HepG2 (cell line): ENCODE results near the gene XAB2. TPM values are rescaled to one million over a fixed set of nuclear protein-coding genes. Genes with fewer than 3 reads are reported as not detected.
A peak's percentile ranks its signal among the peaks of the same experiment; 100 is the strongest.

Source experiments
- ATAC-seq: fragments of 200-7000 bp; cut with Tn5 transposase; 3 replicates; pipeline ENCODE4 v1.9.1; 2020; ENCODE audit warnings: mild to moderate bottlenecking, moderate library complexity
- BruUV-seq: library from RNA; stranded (reverse); fragments of 400-500 nt; replicated peaks from 2 replicates; lab custom pipeline; 2021; lab: Mats Ljungman, UMichigan
- CTCF ChIA-PET: fragments of 300-600 bp; formaldehyde crosslinking; extraction: SDS; loops from one replicate; lab custom pipeline; 2021; ENCODE audit warnings: low total read pairs, inconsistent platforms, low intra/inter-chr PET ratio; lab: Yijun Ruan, JAX
- POLR2A ChIA-PET: fragments of 350-600 bp; sonication (Branson Sonifier 250); formaldehyde crosslinking; loops from one replicate; lab custom pipeline; 2020; ENCODE audit warnings: antibody characterized with exemption, inconsistent platforms; lab: Yijun Ruan, JAX
- DNase-seq: peaks from one replicate; pipeline ENCODE4 v3.0.0-alpha.2; 2015; ENCODE audit warnings: low spot score
- FAIRE-seq: peaks from 3 replicates; lab custom pipeline; 2011; peaks lifted over from hg19 to GRCh38; lab: Jason Lieb, UNC
- H2AFZ ChIP-seq: one replicate; pipeline ENCODE4 v1.6.1; 2011; ENCODE audit warnings: low read length, inconsistent platforms
- H3K27ac ChIP-seq: fragments of 300-600 bp; 3 replicates; pipeline ENCODE4 v1.8.0; 2011; ENCODE audit warnings: mixed run types, mild to moderate bottlenecking, mixed read lengths, low read length, inconsistent platforms; ENCODE audit not compliant: insufficient read depth; ENCODE audit errors: extremely low read length
- H3K27me3 ChIP-seq, 2 experiments: fragments of 200-600 bp in 1 of 2; 2 replicates in 1 of 2; 3 replicates in 1 of 2; pipeline versions ENCODE4 v1.6.0 to v1.8.0; 2011; ENCODE audit warnings: low read length in 2 of 2, mild to moderate bottlenecking in 2 of 2, moderate library complexity in 2 of 2, inconsistent platforms in 1 of 2; ENCODE audit not compliant: insufficient read depth in 2 of 2, control insufficient read depth in 1 of 2
- H3K36me3 ChIP-seq, 2 experiments: fragments of 200-600 bp in 1 of 2; replicated peaks in 1 of 2; 2 replicates in 1 of 2; 3 replicates in 1 of 2; pipeline versions ENCODE4 v1.5.1 to v1.8.0; 2011; ENCODE audit warnings: low read length in 2 of 2, inconsistent platforms in 1 of 2; ENCODE audit not compliant: insufficient read depth in 2 of 2, control insufficient read depth in 1 of 2
- H3K4me1 ChIP-seq: 2 replicates; pipeline ENCODE4 v1.5.1; 2012; ENCODE audit warnings: low read length, inconsistent platforms; ENCODE audit not compliant: insufficient read depth
- H3K4me2 ChIP-seq: 2 replicates; pipeline ENCODE4 v1.6.0; 2011; ENCODE audit warnings: low read depth, low read length, inconsistent platforms
- H3K4me3 ChIP-seq, 3 experiments: fragments of 200-600 bp in 1 of 3; sonication (generic), shearing (Covaris generic) in 1 of 3; replicated peaks in 1 of 3; 2 replicates each; pipeline ENCODE4 v1.5.1; 2011 to 2016; ENCODE audit warnings: low read length in 3 of 3, inconsistent platforms in 2 of 3, low read depth in 2 of 3, mild to moderate bottlenecking in 2 of 3, control low read depth in 1 of 3, mixed read lengths in 1 of 3; ENCODE audit not compliant: insufficient read depth in 1 of 3
- H3K79me2 ChIP-seq: one replicate; pipeline ENCODE4 v1.6.1; 2011; ENCODE audit warnings: low read length, inconsistent platforms; ENCODE audit not compliant: insufficient read depth
- H3K9ac ChIP-seq: 2 replicates; pipeline ENCODE4 v1.6.0; 2011; ENCODE audit warnings: mild to moderate bottlenecking, low read depth, low read length, inconsistent platforms; ENCODE audit not compliant: insufficient read depth
- H3K9me3 ChIP-seq: 2 replicates; pipeline ENCODE4 v1.5.1; 2012; ENCODE audit warnings: mild to moderate bottlenecking, low read length
- H4K20me1 ChIP-seq: 2 replicates; pipeline ENCODE4 v1.6.0; 2011; ENCODE audit warnings: inconsistent platforms, mild to moderate bottlenecking, low read length, moderate library complexity; ENCODE audit not compliant: insufficient read depth
- AGO2 ChIP-seq: fragments of 200-400 bp; formaldehyde crosslinking; optimal IDR thresholded peaks from 2 replicates; pipeline ENCODE3; 2017; ENCODE audit warnings: mild to moderate bottlenecking, low read depth, low read length, moderate library complexity
- CENPBD1 ChIP-seq: sonication (generic); formaldehyde crosslinking; IDR thresholded peaks from 2 replicates; pipeline ENCODE4 v1.8.0; 2022; ENCODE audit warnings: missing genetic modification reagents, low read depth, mild to moderate bottlenecking, borderline replicate concordance
- POLR2A ChIP-seq, 2 experiments: IDR thresholded peaks; 2 replicates each; pipeline ENCODE4 v1.6.1; 2011; ENCODE audit warnings: low read depth in 2 of 2, low read length in 2 of 2, mild to moderate bottlenecking in 1 of 2, moderate library complexity in 1 of 2; ENCODE audit not compliant: insufficient read depth in 1 of 2
- RARA ChIP-seq: IDR thresholded peaks from 2 replicates; pipeline ENCODE4 v1.6.1; 2016; ENCODE audit warnings: missing genetic modification reagents, missing compliant biosample characterization
- RBFOX2 ChIP-seq: fragments of 200-400 bp; formaldehyde crosslinking; IDR thresholded peaks from 2 replicates; pipeline ENCODE4 v1.6.1; 2017; ENCODE audit warnings: low read depth, mild to moderate bottlenecking, low read length
- SMAD9 ChIP-seq: sonication (generic); formaldehyde crosslinking; IDR thresholded peaks from 2 replicates; pipeline ENCODE4 v1.5.1; 2020; ENCODE audit warnings: mild to moderate bottlenecking, missing genetic modification reagents
- ZNF556 ChIP-seq: sonication (generic); formaldehyde crosslinking; IDR thresholded peaks from 2 replicates; pipeline ENCODE4 v1.4.0; 2020; ENCODE audit warnings: mild to moderate bottlenecking, missing genetic modification reagents, borderline replicate concordance
- WGBS: methylation state at CpG from one replicate; pipeline ENCODE4 v1.1.6; 2017; ENCODE audit warnings: low lambda C conversion rate; 5-methylcytosine and 5-hydroxymethylcytosine counted together
- in situ Hi-C: cut with HindIII; loops from 2 replicates; pipeline ENCODE4 v1.10.0; 2017; ENCODE audit warnings: low pct_unique_long_range_greater_than_20kb; ENCODE audit not compliant: extremely low pct_ligation_motif_present
- intact Hi-C: fragments of 100-400 bp; cut with micrococcal nuclease; formaldehyde crosslinking; loops from one replicate; pipeline ENCODE4 v1.10.0; 2022; ENCODE audit not compliant: unreplicated experiment
- polyA plus RNA-seq, 8 experiments: library from polyadenylated mRNA; depleted of rRNA in 3 of 8; stranded (reverse) in 7 of 8; unstranded in 1 of 8; fragments of >200 nt; fragmentation: Illumina TruSeq in 4 of 8; extraction: Trizol in 4 of 8; gene quantifications; 2 replicates each; pipeline versions ENCODE4 v1.2.1 to v1.2.3, GENCODE V29; 2011 to 2016; ENCODE audit warnings: low read depth in 4 of 8, missing spikeins in 1 of 8, mixed read lengths in 1 of 8; ENCODE audit not compliant: insufficient read depth in 1 of 8
- total RNA-seq, 5 experiments: library from RNA; depleted of rRNA; stranded (reverse); fragments of >200 nt; fragmentation: Illumina TruSeq; extraction: Trizol; gene quantifications; 2 replicates each; pipeline ENCODE4 v1.2.3, GENCODE V29; 2016; ENCODE audit warnings: low read depth in 1 of 5

XAB2 gene
- total and polyA plus RNA-seq, 2 of the 13 experiments (the other 11 are each of a cell fraction or from before 2014, with no cell fraction given): 6.2 to 23.9 TPM

GRCh38 chr19:7617735-7618134, 11.6 kb downstream of the XAB2 start:
- TF ChIP-seq RARA: no peak
- TF ChIP-seq AGO2: peak; percentile 76
- peak; percentile 34; the same call in 1 of the 2 replicates for TF ChIP-seq RBFOX2
- no peak for TF ChIP-seq SMAD9 (CRISPR knock-in tag)
- Histone ChIP-seq H4K20me1 (no peaks in the 10 kb centered on the region), H3K4me3 (no peak overlapping the region), H3K36me3 (peaks cover 24 to 41% of the 10 kb centered on the region in 2 experiments), H3K79me2 (no peaks in the 10 kb centered on the region), H3K9me3 (no peaks in the 10 kb centered on the region), H2AFZ (no peak overlapping the region), H3K9ac (no peak overlapping the region), H3K27me3 (no peaks in the 10 kb centered on the region; a peak in 1 of 5 replicates), H3K4me2 (no peak overlapping the region), H3K4me1 (no peaks in the 10 kb centered on the region; the same call in 1 of the 2 replicates), H3K27ac (no peak overlapping the region)
- ChIA-PET CTCF (no interaction called here), POLR2A (interaction anchor here (1.0 kb wide), 1 partner anchor 15 kb away, joined by 3 read pairs; the partner anchor contains the start of gene PCP2)
- intact Hi-C loops (no loop called here), in situ Hi-C loops (no loop called here)
- ATAC-seq (no peak), DNase-seq (no peak), FAIRE-seq (no peak)
- WGBS: 96% methylated on average over 22 of the region's 28 CpGs
- BruUV-seq: TSS peak; percentile 79

GRCh38 chr19:7617172-7617571, 12.2 kb downstream of the XAB2 start:
- WGBS: 98% methylated on average over 10 of the region's 12 CpGs
- Histone ChIP-seq H3K79me2 (no peaks in the 10 kb centered on the region), H2AFZ (no peak overlapping the region), H3K27ac (no peak overlapping the region), H3K4me3 (no peak overlapping the region), H3K4me1 (no peaks in the 10 kb centered on the region; the same call in 1 of the 2 replicates), H3K4me2 (no peak overlapping the region), H3K36me3 (peaks cover 25 to 40% of the 10 kb centered on the region in 2 experiments), H3K27me3 (no peaks in the 10 kb centered on the region; a peak in 1 of 5 replicates), H3K9ac (no peak overlapping the region), H3K9me3 (no peaks in the 10 kb centered on the region), H4K20me1 (no peaks in the 10 kb centered on the region)
- no peak for DNase-seq
- TF ChIP-seq CENPBD1 (CRISPR knock-in tag) (no peak), POLR2A (IDR thresholded peaks at IDR 0.05; ENCODE audit: insufficient read depth in 1 of 2, low read depth in 2 of 2, low read length in 2 of 2) (0 out of 4 replicates have a peak, but pooled peaks of 1 of the 2 experiments have one; percentile 22), ZNF556 (CRISPR knock-in tag) (no peak)
- in situ Hi-C loops: no loop called here
- intact Hi-C loops: no loop called here
- POLR2A ChIA-PET: no interaction called here
- ATAC-seq: no peak
- BruUV-seq: no TSS peak
- no peak for FAIRE-seq
- CTCF ChIA-PET: no interaction called here
